ENCODE measurements around the gene TTLL5. TPM values are rescaled to one million over a fixed set of nuclear protein-coding genes. Genes with fewer than 3 reads are reported as not detected.
"Not testable (repeated sequence)": the region's sequence is repeated elsewhere in the genome, so short reads cannot be mapped to it uniquely, and the experiment has no call there.

Gene TTLL5
- total RNA-seq, 1 donor from 2014 or later: 30.9 TPM

DNA sequence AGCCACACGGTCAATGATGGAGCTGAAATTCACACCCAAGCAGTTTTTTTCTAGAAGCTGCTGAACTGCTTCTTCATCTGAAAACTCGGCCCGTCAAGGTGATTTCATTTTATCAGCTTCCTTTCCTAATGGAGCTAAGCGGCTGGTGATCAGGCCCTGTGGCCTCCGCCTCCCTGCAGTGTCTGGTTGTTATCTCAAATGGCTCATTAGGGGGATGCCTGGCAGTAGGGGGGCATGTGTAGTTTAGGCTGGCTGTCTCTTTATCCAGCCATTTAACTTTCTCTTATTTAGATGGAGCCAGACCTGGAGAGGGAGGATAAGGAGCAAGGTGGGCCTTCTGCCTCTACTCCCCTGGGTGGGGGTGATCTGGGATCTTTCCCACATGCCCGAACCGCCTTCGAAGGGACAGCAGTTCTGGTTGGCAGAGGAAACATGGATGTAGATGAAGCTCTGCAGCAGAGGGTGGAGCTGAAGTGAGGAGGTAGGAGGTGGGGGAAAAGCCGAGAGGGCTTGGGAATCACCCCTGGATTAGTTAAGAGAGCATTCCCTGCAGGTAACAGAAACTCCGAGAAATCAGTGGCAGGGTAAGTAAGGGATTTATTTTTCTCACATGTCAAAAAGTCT, 256.4 kb downstream of the TTLL5 start:
- ATAC-seq: no peak

DNA sequence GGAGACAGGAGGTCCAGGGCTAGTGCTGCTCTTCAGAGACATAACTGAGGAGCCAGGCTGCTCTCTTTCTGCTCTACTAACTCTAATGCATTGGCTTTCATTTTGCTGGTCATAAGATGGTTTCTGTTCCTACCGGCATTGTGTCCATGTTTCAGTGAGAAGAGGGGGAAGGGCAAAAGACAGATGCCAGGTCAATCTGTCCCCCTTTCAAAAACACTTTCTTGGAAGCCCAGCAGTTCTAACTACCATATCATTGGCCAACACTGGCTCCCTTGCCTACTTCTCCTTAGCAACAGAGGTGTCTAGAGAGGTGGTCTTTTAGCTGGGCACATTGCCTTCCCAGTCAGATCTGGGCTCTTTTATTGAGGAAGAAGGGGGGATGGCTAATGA, 256.9 kb downstream of the TTLL5 start:
- no peak for ATAC-seq

DNA sequence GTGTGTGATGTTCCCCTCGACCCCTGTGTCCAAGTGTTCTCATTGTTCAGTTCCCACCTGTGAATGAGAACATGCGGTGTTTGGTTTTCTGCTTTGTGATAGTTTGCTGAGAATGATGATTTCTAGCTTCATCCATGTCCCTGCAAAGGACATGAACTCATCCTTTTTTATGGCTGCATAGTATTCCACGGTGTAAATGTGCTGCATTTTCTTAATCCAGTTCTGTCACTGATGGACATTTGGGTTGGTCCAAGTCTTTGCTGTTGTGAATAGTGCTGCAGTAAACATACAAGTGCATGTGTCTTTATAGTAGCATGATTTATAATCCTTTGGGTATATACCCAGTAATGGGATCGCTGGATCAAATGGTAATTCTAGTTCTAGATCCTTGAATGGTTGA, 259.4 kb downstream of the TTLL5 start:
- not testable (repeated sequence) for ATAC-seq

DNA sequence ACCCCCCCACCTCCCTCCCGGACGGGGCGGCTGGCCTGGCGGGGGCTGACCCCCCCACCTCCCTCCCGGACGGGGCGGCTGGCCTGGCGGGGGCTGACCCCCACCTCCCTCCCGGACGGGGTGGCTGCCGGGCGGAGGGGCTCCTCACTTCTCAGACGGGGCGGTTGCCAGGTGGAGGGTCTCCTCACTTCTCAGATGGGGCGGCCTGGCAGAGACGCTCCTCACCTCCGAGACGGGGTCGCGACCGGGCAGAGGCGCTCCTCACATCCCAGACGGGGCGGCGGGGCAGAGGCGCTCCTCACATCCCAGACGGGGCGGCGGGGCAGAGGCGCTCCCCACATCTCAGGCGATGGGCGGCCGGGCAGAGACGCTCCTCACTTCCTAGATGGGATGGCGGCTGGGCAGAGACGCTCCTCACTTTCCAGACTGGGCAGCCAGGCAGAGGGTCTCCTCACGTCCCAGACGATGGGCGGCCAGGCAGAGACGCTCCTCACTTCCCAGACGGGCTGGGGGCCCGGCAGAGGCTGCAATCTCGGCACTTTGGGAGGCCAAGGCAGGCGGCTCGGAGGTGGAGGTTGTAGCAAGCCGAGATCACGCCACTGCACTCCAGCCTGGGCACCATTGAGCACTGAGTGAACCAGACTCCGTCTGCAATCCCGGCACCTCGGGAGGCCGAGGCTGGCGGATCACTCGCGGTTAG, 264.2 kb downstream of the TTLL5 start:
- not testable (repeated sequence) for ATAC-seq

DNA sequence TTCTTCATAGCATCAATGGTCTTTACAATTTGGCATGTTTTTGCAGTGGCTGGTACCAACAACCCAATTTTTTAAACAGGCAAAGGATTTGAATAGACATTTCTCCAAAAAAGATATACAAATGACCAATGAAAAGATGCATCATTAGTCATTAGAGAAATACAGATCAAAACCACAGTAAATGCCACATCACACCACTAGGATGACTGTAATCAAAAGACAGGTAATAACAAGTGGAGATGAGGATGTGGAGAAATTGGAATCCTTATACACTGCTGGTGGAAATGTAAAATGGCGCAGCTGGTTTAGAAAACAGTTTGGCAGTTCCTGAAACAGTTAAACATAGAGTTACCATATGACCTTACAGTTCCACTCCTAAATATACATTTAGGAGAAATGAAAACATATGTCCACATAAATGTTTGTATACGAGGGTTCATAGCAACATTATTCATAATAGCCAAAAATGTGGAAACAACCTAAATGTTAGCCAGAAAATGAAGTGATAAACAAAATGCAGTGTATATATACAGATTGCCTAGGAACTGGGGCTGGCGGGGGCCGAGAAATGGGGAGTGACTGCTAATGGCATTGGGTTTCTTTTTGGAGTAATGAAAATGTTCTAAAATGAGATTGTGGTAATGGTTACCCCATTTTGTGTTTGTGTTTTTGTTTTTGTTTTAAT, 265.5 kb downstream of the TTLL5 start:
- no peak for ATAC-seq

DNA sequence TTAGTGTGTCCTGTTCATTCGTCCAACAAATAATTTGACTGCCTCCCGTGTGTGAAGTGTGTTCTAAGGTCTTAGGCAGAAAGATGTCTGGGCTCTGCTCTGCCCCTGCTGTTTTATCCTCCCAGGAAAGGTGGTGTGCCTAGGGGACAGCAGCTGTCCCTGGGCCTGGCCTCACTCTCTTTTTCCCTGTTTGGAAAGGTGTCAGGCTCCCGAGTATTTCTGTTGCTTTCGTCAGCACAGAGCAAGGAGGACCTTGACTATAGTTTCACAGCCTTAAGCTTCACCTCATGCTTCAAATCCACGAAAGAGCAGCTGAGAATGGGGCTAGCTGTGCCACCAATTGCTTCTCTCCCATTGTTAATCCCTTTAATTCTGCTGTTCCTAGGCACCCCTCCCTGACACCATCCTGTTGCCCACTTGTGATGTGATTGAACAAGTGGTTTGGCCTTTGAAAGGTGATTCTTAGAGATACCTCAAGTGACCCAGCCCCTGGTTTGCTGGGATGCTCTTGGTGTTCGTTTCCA, 266.6 kb downstream of the TTLL5 start:
- ATAC-seq: no peak

DNA sequence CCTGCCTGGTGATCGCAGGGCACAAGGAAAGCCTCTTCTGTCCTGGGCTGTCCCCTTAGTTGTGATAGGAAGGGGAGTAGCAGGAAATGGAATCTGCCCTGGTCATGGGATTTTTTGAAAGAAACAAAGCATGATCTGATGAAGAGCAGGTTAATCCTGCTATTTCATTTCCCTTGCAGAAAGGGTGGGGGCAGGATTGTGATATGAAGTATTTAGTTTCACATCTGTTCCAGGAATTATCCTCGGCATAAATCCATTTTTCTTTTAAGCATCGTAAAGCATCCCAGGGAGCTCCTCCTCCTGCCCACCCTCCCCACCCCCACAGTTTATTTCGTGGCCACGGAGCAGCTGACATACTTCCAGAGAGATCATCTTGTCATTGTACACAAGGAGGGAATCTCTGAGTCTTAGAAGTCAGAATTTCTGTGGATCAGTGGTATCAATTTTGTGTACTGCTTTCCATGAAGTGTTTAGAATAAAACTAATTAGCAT, 267.7 kb downstream of the TTLL5 start:
- ATAC-seq: peak; percentile 15

DNA sequence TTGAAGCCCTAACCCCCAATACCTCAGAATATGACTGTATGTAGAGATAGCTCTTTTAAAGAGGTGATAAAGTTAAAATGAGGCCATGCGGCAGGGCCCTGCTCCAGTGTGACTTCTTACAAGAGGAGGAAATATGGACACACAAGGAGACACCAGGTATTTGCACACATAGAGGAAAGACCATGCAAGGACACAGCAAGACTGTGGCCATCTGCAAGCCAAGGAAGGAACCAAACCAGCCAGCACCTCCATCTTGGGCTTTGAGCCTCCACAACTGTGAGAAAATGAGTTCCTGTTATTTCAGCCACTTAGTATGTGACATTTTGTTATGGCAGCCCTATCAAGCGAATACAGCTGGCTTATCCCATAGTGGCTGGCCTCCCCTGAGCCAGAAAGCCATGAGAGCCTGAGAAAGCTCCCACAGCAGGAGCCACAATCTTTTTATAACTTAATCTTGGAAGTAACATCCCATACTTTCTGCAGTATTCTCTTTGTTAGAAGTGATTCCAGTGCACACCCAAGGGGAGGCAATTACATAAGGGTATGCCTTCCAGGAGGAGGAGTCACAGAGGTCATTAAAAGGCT, 272.8 kb downstream of the TTLL5 start:
- no peak for ATAC-seq

DNA sequence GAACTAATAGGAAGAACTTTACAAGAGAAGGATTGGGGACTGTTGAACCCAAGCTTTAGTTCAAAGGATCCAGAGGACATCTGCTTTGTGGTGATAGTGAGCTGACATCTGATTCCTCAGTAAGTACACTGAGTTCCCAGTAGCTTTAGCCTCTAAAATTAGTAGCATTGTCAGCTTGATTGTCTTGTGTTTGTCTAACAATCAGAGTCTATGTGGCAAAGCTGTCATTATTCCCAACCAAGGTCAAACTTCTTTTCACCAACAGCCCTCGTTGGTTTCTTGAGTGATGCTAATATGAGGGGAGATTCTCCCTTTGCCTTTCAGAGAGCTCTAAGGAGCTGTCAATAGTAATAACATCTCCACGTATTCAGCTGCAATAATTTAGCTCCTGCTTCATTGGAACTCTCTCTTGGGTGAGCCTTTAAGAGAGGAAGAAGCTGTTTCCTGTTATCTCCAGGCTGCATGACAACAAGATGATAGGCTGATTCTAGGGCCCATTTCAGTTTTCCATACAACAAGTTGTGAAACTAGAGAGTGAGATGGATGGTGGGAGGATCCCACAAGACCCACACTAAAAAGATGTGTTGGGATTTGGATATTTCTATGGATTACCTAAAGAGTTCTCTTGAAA, 274.1 kb downstream of the TTLL5 start:
- ATAC-seq: no peak

DNA sequence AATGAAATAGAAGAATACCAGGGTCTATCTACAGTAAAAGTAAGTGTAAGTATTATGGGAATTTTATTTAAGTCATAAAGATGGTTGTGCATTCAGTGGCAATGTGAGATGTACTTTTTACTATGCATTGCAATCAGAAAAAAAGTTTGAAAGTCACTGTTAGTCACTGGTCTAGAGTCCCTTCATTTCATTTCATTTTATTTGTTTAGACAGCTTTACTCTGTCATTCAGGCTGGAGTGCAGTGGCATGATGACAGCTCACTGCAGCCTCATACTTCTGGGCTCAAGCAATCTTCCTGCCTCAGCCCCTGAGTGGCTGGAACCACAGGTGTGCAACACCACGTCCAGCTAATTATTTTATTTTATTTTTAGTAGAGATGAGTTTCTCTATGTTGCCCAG, 278.2 kb downstream of the TTLL5 start:
- ATAC-seq: no peak

DNA sequence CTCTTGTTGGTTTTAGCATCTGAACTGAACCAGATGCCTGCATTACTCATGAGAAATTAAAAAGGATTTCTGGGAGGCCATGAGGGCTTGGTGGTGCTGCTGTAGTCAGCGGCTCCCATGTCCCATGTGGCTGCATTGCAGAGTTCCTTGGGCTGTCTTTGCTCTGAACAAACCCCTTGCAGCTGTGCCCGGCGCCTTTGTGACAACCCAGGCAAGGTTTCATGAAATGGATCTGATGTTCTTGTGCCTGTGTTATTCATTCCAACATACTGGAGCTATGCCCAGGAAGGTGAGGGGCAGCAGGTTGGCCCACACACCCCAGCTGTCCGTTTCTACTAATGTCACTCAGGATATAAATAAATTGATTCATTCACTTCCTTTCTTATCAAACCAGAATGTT, 280.0 kb downstream of the TTLL5 start:
- ATAC-seq: no peak

DNA sequence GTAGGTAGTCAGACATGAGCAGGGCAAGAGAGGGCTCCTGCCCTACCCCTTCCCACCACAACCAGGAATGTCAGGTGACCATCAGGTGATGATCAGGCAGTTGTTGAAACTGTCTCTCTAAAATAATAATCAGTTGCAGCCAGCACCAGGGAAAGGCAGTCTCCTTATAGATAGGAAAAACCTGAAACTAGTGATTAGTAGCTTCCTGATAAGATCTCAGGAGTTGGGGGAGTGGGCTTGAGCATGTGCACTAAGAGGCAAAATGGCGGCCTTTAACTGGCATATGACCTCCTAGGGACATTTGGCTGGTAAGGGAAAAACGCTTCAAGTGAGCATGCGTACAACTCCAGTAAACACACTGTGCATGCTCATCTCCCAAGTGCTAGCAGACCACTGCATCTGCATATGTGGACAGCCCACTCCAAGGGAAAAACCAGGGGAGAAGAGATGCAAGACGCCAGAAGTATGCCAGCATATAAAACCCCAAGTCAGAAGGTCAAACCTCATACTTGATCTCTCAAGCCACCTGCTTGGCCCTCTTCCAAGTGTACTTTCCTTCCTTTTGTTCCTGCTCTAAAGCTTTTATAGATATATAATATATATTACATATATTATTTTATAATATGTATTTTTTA, 283.7 kb downstream of the TTLL5 start:
- no peak for ATAC-seq

DNA sequence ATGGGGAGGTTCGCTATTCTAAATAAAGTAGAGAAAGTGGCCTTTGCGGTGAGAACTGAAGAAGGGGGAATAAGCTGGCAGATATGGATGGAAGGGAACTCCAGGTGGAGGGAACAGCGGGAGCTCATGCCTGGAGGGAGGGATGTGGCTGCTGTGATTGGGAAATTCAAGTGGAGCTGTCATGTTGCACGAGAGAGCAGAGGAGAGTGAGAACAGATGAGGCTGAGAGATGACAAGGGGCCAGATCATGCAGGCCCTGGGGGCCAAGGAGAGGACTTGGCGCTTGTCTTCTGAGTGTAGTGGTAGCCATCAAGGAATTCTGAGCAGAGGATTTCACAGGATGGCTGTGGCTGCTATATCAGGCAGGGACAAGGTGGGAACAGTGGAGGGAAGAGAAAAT, 285.7 kb downstream of the TTLL5 start:
- ATAC-seq: no peak

DNA sequence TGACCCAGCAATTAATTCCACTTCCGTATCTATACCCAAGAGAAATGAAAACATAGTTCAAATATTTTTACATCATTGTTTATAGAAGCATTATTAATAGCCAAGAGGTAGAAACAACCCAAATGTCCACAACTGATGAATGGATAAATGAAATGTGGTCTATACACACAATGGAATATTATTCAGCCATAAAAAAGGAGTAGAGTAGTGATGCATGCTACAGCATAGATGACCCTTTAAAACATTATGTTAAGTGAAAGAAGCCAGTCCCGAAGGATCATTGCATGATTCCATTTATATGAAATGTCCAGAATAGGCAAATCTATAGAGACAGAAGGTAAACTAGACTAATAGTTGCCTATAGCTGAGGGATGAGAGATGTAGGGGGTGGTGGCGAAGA, 291.4 kb downstream of the TTLL5 start:
- no peak for ATAC-seq

DNA sequence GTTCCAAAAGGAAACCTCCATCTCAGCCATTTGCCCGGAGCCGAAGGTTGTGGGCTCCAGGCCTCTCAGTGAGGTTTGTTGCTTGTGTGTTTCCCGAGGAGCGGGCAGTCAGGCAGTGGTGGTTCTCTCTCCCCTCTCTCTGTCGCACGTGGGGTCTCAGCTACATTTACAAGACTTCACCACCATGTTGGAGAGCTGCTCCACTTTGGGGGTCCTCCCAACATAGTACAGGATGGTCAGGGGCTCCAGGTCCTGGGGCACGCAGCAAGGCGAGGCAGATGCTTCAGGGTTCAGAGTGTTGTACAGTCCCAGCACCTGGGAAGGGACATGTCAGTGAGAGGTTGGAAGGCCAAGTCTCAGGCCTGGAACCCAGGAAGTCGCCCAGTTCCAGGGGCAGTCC, 298.0 kb downstream of the TTLL5 start:
- ATAC-seq: no peak

DNA sequence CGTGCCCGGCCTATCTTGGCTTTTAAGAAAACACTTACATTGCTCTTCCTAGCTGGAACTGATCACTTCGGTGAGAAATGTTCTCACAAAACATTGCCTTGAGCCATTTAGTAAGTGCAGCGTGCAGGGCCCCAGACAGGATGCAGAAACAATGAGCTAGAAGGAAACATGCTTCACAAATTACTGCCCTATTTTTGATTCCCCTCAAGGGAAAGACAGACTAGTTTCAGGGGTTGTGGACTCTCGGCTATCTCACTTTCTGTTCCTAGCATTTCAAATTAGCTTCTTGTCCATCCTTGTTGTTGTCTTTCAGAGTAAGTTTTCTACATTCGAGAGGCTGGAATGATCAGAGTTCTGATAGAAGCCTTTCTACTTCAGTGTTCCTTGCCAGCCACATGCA, 299.2 kb downstream of the TTLL5 start:
- no peak for ATAC-seq

DNA sequence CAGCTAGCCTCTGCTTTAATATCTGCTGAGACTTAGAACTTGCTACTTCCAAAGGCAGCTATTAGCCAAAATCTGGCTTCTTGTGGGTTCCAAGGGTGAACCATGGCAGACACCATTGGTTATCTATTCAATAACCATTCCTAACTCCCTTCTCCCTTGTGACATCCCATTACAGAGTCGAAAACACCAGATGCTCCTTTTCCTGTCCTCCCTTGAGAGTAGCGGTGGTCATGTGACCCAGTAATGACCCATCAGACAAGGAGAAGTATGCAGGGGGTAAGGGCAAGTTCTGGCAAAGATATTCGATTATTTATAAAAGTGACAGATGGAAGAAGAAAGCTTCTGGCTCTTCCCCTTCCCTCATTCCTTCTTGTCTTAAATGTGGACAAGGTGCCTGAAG, 300.6 kb downstream of the TTLL5 start:
- ATAC-seq: no peak

DNA sequence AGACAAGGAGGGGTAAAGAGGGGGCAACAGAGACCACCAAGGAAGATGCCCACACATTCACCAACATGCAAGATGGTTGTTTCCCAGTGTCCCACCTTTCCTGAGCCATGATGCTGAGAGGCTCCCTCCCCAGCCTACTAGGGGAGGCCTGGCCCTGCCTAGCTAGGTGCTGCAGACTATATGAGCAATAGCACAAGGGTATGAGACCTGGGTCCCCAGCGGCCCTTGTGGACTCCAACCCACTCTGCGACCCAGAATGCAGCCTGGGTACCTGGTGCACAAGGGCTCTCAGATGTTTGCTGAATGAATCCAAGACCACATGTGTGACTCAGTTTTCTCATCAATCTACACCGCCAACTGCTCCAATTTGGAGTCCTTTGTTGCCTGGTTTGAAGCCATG, 306.8 kb downstream of the TTLL5 start:
- ATAC-seq: no peak

DNA sequence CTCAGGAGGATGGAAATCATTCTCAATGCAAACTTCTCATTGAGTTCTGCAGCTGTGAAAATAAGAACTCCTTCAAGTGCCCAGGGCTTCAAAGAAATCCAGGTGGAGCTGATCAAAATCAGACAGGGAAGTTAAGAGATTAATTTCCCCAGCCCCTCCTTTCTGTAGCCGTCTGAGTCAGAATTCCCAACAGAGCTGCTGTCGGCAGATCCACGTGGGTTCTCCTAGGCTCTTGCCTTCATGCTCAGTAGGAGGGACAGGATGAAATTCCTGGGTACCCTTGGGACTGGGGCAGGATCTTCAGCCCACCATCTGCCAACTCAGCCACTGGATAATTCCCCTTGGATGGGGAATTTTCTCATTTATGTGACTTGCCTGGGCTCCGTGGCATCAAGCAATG, 307.4 kb downstream of the TTLL5 start:
- no peak for ATAC-seq

DNA sequence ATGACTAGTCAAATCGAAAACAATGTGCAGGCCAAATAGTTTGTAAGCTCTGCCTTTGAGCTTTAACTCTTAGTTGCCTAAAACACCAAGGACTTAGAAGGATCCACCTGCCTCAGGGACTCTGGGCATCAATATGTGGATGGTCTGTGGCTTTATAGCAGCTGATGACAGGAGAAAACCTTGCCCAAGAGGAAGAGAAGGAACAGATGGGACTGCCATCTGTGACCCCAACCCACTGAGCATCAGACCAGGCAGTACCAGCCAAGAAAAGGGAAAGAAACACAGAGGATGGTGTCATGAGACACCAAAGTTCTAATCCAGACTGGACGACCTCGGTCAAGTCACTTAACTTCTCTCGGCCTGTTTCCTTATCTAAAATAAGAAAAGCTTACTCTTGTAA, 308.1 kb downstream of the TTLL5 start:
- ATAC-seq: no peak

DNA sequence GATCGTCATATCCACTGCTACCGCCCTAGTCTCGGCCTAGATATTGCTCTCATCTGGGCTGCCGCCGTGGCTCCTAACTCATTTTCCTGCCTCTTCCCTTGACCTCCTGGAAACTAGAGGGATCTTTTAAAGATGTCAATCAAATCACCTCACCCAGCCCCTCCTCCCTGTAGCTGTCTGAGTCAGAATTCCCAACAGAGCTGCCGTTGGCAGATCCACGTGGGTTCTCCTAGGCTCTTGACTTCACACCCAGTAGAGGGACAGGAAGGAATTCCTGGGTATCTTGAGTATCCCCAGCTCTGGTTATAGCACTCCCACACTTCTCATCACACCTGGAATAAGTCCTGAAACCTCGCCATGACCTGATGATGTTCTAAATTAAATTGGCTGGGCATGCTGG, 308.8 kb downstream of the TTLL5 start:
- ATAC-seq: no peak

DNA sequence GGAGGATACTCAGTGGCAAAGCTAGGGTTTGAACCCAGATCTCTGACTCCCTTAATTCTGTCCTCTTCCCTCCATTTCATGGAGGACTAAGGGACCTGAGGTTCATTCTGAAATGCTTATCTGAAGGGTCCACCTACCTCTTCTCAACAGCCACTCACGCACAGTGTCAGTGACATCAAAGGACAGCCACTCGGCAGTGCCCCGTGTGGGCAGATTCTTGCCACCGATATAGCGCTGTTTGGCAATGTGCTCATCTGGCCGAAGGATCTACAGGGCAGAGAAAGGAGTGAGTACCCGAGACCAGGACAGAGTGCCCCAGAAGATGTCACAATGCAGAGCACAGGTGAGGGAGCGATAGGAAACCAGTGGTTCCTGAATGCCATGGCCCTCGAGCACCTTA, 309.9 kb downstream of the TTLL5 start:
- ATAC-seq: no peak

Data from esophagus mucosa (tissue), 1 donor.